OCI-LY1 (cell line): ENCODE data around the gene HOXC10.

ENCODE experiments used
- H2AFZ ChIP-seq: fragments of 200-600 bp; sonication (generic), shearing (Covaris generic); 2 replicates; pipeline ENCODE4 v1.6.0; 2014; ENCODE audit warnings: antibody characterized with exemption, mild to moderate bottlenecking, low read length
- H3F3A ChIP-seq: fragments of 200-600 bp; sonication (generic), shearing (Covaris generic); 2 replicates; pipeline ENCODE4 v1.6.0; 2014; ENCODE audit warnings: mild to moderate bottlenecking, antibody characterized with exemption, low read length, moderate library complexity; ENCODE audit not compliant: insufficient read depth
- H3K27ac ChIP-seq: fragments of 200-600 bp; sonication (generic); 2 replicates; pipeline ENCODE4 v1.5.1; 2014; ENCODE audit warnings: low read length, mixed run types, mild to moderate bottlenecking, low read depth; ENCODE audit not compliant: poor library complexity, severe bottlenecking
- H3K27me3 ChIP-seq: fragments of 200-600 bp; sonication (generic); 2 replicates; pipeline ENCODE4 v1.6.0; 2014; ENCODE audit warnings: antibody characterized with exemption, mild to moderate bottlenecking, low read length, moderate library complexity; ENCODE audit not compliant: insufficient read depth
- H3K36me3 ChIP-seq: fragments of 200-600 bp; sonication (generic); 2 replicates; pipeline ENCODE4 v1.6.1; 2014; ENCODE audit warnings: mild to moderate bottlenecking, antibody characterized with exemption, low read length, moderate library complexity, mixed read lengths; ENCODE audit not compliant: insufficient read depth
- H3K4me1 ChIP-seq: fragments of 200-600 bp; sonication (generic); 2 replicates; pipeline ENCODE4 v1.5.1; 2014; ENCODE audit warnings: mild to moderate bottlenecking, low read length, moderate library complexity; ENCODE audit not compliant: insufficient read depth, severe bottlenecking
- H3K4me2 ChIP-seq: fragments of 200-600 bp; sonication (generic), shearing (Covaris generic); 2 replicates; pipeline ENCODE4 v1.6.1; 2014; ENCODE audit warnings: low read length
- H3K4me3 ChIP-seq: fragments of 200-600 bp; sonication (generic); 2 replicates; pipeline ENCODE4 v1.5.1; 2014; ENCODE audit warnings: low read length, low read depth, mild to moderate bottlenecking, mixed read lengths; ENCODE audit not compliant: poor library complexity, severe bottlenecking
- H3K79me2 ChIP-seq: fragments of 200-600 bp; shearing (Covaris generic); 2 replicates; pipeline ENCODE4 v1.6.1; 2016; ENCODE audit warnings: mixed run types, low read length, mixed read lengths; ENCODE audit not compliant: insufficient read depth
- H3K9ac ChIP-seq: fragments of 200-600 bp; sonication (generic), shearing (Covaris generic); 2 replicates; pipeline ENCODE4 v1.6.1; 2014; ENCODE audit warnings: mild to moderate bottlenecking, low read length, mixed read lengths
- H3K9me2 ChIP-seq: fragments of 200-600 bp; sonication (generic), shearing (Covaris generic); 2 replicates; pipeline ENCODE4 v1.6.1; 2014; ENCODE audit warnings: low read depth, mild to moderate bottlenecking, low read length, mixed read lengths
- H3K9me3 ChIP-seq: fragments of 200-600 bp; shearing (Covaris generic); 2 replicates; pipeline ENCODE4 v1.6.1; 2014; ENCODE audit warnings: low read length, mixed read lengths
- H4K20me1 ChIP-seq: fragments of 200-600 bp; sonication (generic), shearing (Covaris generic); 2 replicates; pipeline ENCODE4 v1.6.0; 2016; ENCODE audit warnings: mild to moderate bottlenecking, low read length; ENCODE audit not compliant: insufficient read depth
- EZH2 ChIP-seq: fragments of 200-600 bp; sonication (generic), shearing (Covaris generic); IDR thresholded peaks from 2 replicates; pipeline ENCODE4 v1.8.0; 2017; ENCODE audit warnings: borderline replicate concordance, mixed run types, mild to moderate bottlenecking, antibody characterized with exemption, low read length, moderate library complexity, mixed read lengths
- TF ChIP-seq, protein P1 (sequence below): fragments of 200-600 bp; sonication (generic), shearing (Covaris generic); IDR thresholded peaks from 2 replicates; pipeline ENCODE4 v1.5.1; 2017; ENCODE audit warnings: mild to moderate bottlenecking, antibody characterized with exemption, low read length, moderate library complexity, mixed read lengths

The HOXC10 gene

DNA sequence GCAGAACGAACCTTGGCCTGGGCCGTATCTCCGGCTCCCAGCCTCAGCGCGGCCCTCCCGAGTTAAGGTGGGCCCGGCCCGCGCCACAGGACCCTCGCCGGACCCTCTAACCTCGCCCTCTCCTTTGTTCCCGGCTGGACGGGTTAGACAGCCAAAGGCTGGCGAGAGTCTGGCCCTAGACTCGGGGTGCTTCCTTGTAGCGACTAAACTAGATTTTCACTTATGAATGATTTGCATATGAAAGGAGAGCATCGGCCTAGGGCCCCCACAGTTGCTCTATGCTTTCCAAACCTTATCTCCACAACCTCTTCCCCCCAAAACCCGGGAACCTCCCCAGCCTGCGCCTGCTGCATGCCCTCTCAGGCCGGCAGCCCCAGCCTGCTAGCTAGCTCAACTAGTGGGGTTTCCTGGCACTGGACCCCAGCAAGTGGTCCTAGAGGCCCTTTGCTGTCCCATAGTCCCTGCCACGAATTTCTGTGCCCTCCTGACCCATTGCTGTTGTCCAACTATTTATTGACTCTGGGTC lies 49.9 kb downstream of the HOXC10 start:
- Histone ChIP-seq H3K9ac (no peak overlapping the region), H3K4me3 (no peak overlapping the region), H3K9me2 (no peaks in the 10 kb centered on the region), H3K79me2 (no peaks in the 10 kb centered on the region), H2AFZ (no peak overlapping the region), H3K27me3 (peaks cover 4% of the 10 kb centered on the region; the same call in 1 of the 2 replicates), H3K4me2 (no peak overlapping the region), H3K4me1 (peaks cover 2% of the 10 kb centered on the region), H3K27ac (no peak overlapping the region), H3F3A (no peaks in the 10 kb centered on the region), H3K36me3 (no peaks in the 10 kb centered on the region), H4K20me1 (no peaks in the 10 kb centered on the region), H3K9me3 (no peaks in the 10 kb centered on the region)
- TF ChIP-seq EZH2: no peak
- TF ChIP-seq, protein P1, sequence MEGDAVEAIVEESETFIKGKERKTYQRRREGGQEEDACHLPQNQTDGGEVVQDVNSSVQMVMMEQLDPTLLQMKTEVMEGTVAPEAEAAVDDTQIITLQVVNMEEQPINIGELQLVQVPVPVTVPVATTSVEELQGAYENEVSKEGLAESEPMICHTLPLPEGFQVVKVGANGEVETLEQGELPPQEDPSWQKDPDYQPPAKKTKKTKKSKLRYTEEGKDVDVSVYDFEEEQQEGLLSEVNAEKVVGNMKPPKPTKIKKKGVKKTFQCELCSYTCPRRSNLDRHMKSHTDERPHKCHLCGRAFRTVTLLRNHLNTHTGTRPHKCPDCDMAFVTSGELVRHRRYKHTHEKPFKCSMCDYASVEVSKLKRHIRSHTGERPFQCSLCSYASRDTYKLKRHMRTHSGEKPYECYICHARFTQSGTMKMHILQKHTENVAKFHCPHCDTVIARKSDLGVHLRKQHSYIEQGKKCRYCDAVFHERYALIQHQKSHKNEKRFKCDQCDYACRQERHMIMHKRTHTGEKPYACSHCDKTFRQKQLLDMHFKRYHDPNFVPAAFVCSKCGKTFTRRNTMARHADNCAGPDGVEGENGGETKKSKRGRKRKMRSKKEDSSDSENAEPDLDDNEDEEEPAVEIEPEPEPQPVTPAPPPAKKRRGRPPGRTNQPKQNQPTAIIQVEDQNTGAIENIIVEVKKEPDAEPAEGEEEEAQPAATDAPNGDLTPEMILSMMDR: no peak

DNA sequence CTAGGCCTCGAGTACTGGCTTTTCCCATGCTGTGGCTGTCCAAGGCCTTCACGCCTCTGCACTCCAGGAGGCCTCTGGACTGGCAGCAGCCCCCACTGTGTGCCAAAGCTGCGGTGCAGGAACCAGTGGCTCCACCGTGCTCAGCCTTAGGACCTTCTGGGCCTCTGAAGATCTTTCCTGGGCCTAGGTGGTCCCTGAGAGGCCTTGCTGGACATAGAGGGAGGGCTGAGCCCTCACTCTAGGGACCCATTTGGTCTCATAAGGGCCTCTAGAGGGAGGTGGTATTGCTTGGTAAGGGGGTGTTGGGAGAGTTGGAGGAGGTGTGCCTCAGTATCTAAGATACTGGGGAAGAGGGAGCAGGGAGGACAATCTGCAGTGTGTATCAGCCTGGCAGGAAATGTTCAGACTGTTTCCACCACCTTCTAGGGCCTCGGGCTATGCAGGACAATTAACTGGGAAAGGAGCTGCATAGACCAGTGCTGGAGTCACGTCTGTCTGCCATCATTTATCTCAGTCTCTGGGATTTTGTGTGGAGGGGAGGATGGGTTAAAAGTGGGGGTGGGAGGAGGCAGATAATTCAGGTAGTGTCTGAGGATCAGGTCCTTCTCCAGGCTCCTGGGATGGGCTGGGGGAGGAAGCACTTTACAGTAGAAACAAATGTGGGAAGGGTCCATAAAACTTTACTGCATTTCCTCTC lies 50.8 kb downstream of the HOXC10 start:
- H3K27me3 ChIP-seq: peaks cover 3% of the 10 kb centered on the region; the same call in 1 of the 2 replicates

GRCh38 chr12:54036620-54037359 lies 51.8 kb downstream of the HOXC10 start:
- H3K4me1 ChIP-seq: peaks cover 7% of the 10 kb centered on the region
- TF ChIP-seq, protein P1: no peak
- no peaks in the 10 kb centered on the region for H3K79me2 ChIP-seq
- H3K4me2 ChIP-seq: no peak overlapping the region
- no peaks in the 10 kb centered on the region for H3F3A ChIP-seq
- no peaks in the 10 kb centered on the region; the same call in 1 of the 2 replicates for H3K27me3 ChIP-seq
- H3K9me3 ChIP-seq: no peaks in the 10 kb centered on the region
- no peak overlapping the region for H2AFZ ChIP-seq
- H3K4me3 ChIP-seq: no peak overlapping the region
- no peaks in the 10 kb centered on the region for H3K9me2 ChIP-seq
- H3K9ac ChIP-seq: no peak overlapping the region
- H3K36me3 ChIP-seq: no peaks in the 10 kb centered on the region
- no peak overlapping the region for H3K27ac ChIP-seq
- no peaks in the 10 kb centered on the region for H4K20me1 ChIP-seq

More for the DNA sequence above, 50.8 kb downstream of the HOXC10 start:
- Histone ChIP-seq H3K4me2 (no peak overlapping the region), H3K4me1 (peaks cover 7% of the 10 kb centered on the region), H4K20me1 (no peaks in the 10 kb centered on the region), H3K9ac (no peak overlapping the region), H3K4me3 (no peak overlapping the region), H3K9me3 (no peaks in the 10 kb centered on the region), H3K27ac (no peak overlapping the region), H3F3A (no peaks in the 10 kb centered on the region), H3K36me3 (no peaks in the 10 kb centered on the region), H2AFZ (no peak overlapping the region), H3K79me2 (no peaks in the 10 kb centered on the region), H3K9me2 (no peaks in the 10 kb centered on the region)
- TF ChIP-seq, protein P1: no peak
- no peak for TF ChIP-seq EZH2
